HG03571 (cell line): Measurements from ENCODE around the gene ZNF175.

Experiments used
- ATAC-seq: cut with Tn5 transposase; IDR thresholded peaks from one replicate; pipeline ENCODE4 v1.9.1; 2021; ENCODE audit not compliant: unreplicated experiment

ZNF175 gene

GRCh38 chr19:51570962-51571575 is at the start of gene ZNF175:
ZNF175 (plus strand) TSS chr19:51571283; CDS start chr19:51573330, 2,047 bp downstream.
- peak; percentile 68 for ATAC-seq

- no peak for ATAC-seq
Measured at GRCh38 chr19:51521357-51521756, 49.7 kb upstream of the ZNF175 start.

DNA sequence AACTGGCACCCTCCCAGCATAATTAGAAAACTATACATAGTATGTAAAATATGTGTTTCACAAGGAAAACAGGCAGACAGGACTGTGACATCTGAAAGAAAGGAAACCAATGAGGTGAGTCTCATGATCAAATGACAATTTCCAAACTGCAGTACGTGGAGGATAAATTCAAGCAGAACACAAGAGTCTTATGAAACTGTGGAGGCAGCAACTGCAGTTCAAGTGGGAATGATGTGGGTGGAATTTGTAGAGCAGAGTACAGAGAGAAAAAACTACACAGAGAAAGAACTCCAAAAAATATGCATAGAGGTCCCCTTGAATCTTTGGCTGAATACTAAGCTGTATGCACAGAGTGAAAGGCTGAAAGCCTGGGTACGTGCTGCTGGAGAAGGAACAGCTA is 49.3 kb upstream of the ZNF175 start:
- ATAC-seq = no peak

DNA sequence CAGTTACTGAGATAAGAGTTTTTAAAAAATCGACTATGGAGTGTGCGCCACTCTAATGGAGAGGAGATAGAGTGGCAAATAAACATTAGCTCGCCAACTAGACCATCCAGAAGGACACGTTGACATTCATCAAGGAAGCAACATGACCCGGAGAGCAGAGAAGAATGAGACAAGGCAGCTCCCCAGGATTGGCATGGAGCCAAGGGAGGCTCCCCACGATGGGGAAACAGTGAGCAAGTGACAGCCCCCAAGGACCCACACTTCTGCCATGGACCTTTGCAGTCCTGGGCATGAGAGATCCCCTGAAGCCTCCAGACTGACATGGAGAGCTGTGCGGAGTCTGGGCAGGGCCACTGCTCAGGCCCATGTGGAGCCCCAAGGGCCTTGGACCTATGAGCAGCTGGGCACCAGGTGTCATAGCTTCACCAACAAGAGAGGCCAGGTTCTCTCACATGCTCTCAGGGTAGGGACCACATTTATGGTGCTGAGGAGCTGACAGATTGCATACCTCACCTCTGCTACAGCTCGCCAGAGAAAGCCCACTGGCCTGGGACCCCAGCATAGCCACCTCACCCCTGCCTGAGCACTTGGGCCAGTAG is 46.3 kb upstream of the ZNF175 start:
- no peak for ATAC-seq

GRCh38 chr19:51525651-51526050 is 45.4 kb upstream of the ZNF175 start:
- ATAC-seq = no peak

- ATAC-seq = no peak
Measured at GRCh38 chr19:51529301-51529700, 41.8 kb upstream of the ZNF175 start.

DNA sequence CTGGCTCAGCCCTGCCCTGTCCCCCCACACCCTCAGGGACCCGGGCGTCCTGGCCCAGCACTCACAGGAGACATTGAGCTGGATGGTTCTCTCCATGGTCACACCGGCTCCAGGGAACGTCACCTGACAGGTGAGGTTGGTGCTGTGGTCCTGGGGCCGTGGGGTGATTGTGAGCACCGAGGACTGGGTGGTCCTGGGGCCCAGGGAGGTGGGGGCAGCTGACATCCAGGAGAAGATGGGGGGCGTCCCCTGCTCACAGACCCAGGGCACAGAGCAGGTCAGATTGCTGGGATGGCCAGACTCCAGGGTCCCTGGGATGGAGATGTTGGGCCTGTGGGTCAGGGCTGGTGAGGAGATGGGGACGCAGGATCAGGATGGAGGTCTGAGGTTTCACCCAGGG is 40.5 kb upstream of the ZNF175 start:
- no peak for ATAC-seq

GRCh38 chr19:51531349-51532315 is 39.5 kb upstream of the ZNF175 start, which contains the start of gene SIGLEC6:
SIGLEC6 (minus strand) TSS chr19:51531670; CDS start chr19:51531648, 22 bp downstream.
- ATAC-seq = no peak

DNA sequence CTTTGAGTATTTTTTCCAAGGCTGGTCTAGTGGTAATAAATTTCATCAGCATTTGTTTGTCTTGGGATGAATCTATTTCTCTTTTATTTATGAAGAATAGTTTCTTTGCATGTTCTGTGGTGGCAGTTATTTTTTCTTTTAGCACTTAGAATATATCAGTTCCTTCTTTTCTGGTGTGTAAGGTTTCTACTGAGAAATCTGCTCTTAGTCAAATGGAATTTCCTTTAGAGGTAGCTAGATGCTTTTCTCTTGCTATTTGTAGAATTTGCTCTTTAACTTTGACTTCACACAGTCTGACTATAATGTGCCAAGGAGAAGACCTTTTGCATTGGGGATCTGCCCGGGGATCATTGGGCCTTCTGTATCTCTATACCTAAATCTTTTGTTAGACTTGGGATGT is 35.5 kb upstream of the ZNF175 start:
- ATAC-seq = no peak

DNA sequence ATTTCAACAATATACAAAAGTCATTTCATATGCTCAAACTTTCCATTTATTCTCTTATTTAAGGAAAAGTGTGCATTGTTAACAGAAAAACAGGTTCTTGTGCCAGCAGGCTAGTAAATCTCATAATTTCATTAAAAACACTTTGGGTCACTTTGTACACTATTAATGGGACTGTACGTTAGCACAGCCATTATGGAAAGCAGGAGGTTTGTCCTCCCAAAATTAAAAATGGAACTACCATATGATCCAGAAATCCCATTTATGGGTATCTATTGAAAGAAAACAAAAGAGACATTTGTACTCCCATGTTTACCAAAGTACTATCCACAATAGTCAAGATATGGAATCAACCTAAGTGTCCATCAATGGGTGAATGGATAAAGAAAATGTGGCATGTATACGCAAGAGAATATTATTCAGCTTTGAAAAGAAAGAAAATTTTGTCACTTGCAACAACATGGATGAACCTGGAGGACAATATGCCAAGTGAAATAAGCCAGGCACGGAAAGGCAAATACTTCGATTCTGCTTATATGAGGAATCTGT is 31.2 kb upstream of the ZNF175 start:
- ATAC-seq = no peak

GRCh38 chr19:51541458-51542357 is 29.4 kb upstream of the ZNF175 start:
- ATAC-seq = no peak

GRCh38 chr19:51542699-51543098 is 28.4 kb upstream of the ZNF175 start:
- ATAC-seq = no peak

- ATAC-seq = no peak
Measured at GRCh38 chr19:51544038-51544437, 27.0 kb upstream of the ZNF175 start.

DNA sequence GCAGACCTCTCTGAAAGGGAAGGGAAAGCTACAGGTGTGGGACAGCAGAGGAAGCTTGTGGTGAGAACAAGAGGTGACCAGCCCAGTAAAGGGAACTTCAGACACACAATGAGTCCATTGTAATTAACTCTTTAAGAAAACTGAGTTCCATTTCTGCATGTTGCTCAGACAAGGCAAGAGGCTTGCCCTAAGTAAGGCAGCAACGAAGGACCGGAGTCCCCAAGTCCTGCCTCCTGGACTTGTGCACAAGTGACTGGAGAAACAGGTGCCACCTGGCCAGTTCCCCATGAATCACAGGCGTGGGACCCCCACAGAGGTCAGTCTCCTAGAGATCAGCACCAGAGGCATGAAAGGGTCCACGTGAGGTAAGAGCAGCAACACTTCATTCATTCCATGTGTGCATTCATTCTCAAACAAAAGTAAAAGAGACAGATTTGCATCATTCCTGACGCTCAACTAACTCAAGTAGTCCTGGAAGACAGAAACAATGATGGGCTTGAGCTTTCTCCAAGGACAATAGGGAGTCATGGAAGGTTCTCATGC is 24.9 kb upstream of the ZNF175 start:
- ATAC-seq = no peak

GRCh38 chr19:51546650-51547396 is 24.3 kb upstream of the ZNF175 start:
- ATAC-seq = no peak

- ATAC-seq = no peak
Measured at GRCh38 chr19:51547397-51548212, 23.5 kb upstream of the ZNF175 start.

GRCh38 chr19:51548213-51548651 is 22.9 kb upstream of the ZNF175 start:
- no peak for ATAC-seq

- ATAC-seq = no peak
Measured at GRCh38 chr19:51548891-51549305, 22.2 kb upstream of the ZNF175 start.
